Fibroblast of villous mesenchyme (primary cell): ENCODE measurements around the gene ZNF184. TPM values are rescaled to one million over a fixed set of nuclear protein-coding genes. Genes with fewer than 3 reads are reported as not detected.
"Not testable (repeated sequence)": the region's sequence is repeated elsewhere in the genome, so short reads cannot be mapped to it uniquely, and the experiment has no call there.

Source experiments
- DNase-seq: peaks from one replicate; pipeline ENCODE4 v3.0.0-alpha.2; 2010; ENCODE audit warnings: low read depth
- H3K4me3 ChIP-seq: 2 replicates; pipeline ENCODE4 v1.5.1; 2011; ENCODE audit warnings: low read depth, mild to moderate bottlenecking, low read length
- CTCF ChIP-seq: IDR thresholded peaks from 2 replicates; pipeline ENCODE4 v1.5.1; 2012; ENCODE audit warnings: low read depth, mild to moderate bottlenecking, low read length; ENCODE audit not compliant: insufficient read depth
- total RNA-seq: library from RNA; depleted of rRNA; stranded (reverse); fragments of >200 nt; gene quantifications from 2 replicates; pipeline ENCODE4 v1.2.3, GENCODE V29; 2012

Gene ZNF184
- total RNA-seq, 1 donor: 6.9 TPM

GRCh38 chr6:27441001-27441400, 31.9 kb downstream of the ZNF184 start:
- TF ChIP-seq CTCF: no peak
- no peak overlapping the region for H3K4me3 ChIP-seq
- no peak for DNase-seq

GRCh38 chr6:27439371-27439770, 33.5 kb downstream of the ZNF184 start:
- TF ChIP-seq CTCF: no peak
- no peak overlapping the region for H3K4me3 ChIP-seq

GRCh38 chr6:27433714-27434113, 39.2 kb downstream of the ZNF184 start:
- no peak for DNase-seq
- no peak for TF ChIP-seq CTCF
- no peak overlapping the region for H3K4me3 ChIP-seq

More at GRCh38 chr6:27439371-27439770, 33.5 kb downstream of the ZNF184 start:
- DNase-seq: no peak

GRCh38 chr6:27428966-27429365, 43.9 kb downstream of the ZNF184 start:
- TF ChIP-seq CTCF: no peak
- DNase-seq: no peak
- H3K4me3 ChIP-seq: no peak overlapping the region

- TF ChIP-seq CTCF: no peak
- DNase-seq: no peak
- no peak overlapping the region for H3K4me3 ChIP-seq
These were observed 44.4 kb downstream of the ZNF184 start for GRCh38 chr6:27428502-27428901.

GRCh38 chr6:27426045-27426620, 46.8 kb downstream of the ZNF184 start:
- DNase-seq: no peak
- no peak for TF ChIP-seq CTCF

GRCh38 chr6:27424851-27425250, 48.1 kb downstream of the ZNF184 start:
- not testable (repeated sequence) for DNase-seq, H3K4me3 ChIP-seq

More at GRCh38 chr6:27426045-27426620, 46.8 kb downstream of the ZNF184 start:
- H3K4me3 ChIP-seq: no peak overlapping the region
